Measurements from ENCODE around the gene HERC2.

Gene HERC2

GRCh38 chr15:28264166-28264565 is 57.8 kb downstream of the HERC2 start:
- H3K4me3 ChIP-seq (ENCODE audit: low read depth, low read length), result no peak overlapping the region
- in situ Hi-C loops (cut with HindIII; ENCODE audit: low sequenced_read_pairs), result no loop called here
- TF ChIP-seq CTCF (IDR thresholded peaks at IDR 0.05; ENCODE audit: low read depth, low read length), result no peak
- no peak for DNase-seq (ENCODE audit: low read depth, low spot score)

- in situ Hi-C loops (cut with HindIII; ENCODE audit: low sequenced_read_pairs), result no loop called here
- DNase-seq (ENCODE audit: low read depth, low spot score), result no peak
- TF ChIP-seq CTCF (IDR thresholded peaks at IDR 0.05; ENCODE audit: low read depth, low read length), result no peak
- no peak overlapping the region for H3K4me3 ChIP-seq (ENCODE audit: low read depth, low read length)
These were observed 59.5 kb downstream of the HERC2 start for GRCh38 chr15:28262438-28262837.

- TF ChIP-seq CTCF (IDR thresholded peaks at IDR 0.05; ENCODE audit: low read depth, low read length), result no peak
- in situ Hi-C loops (cut with HindIII; ENCODE audit: low sequenced_read_pairs), result no loop called here
- DNase-seq (ENCODE audit: low read depth, low spot score), result no peak
- no peak overlapping the region for H3K4me3 ChIP-seq (ENCODE audit: low read depth, low read length)
These were observed 61.3 kb downstream of the HERC2 start for GRCh38 chr15:28260722-28261121.

- in situ Hi-C loops (cut with HindIII; ENCODE audit: low sequenced_read_pairs), result no loop called here
- H3K4me3 ChIP-seq (ENCODE audit: low read depth, low read length), result no peak overlapping the region
- TF ChIP-seq CTCF (IDR thresholded peaks at IDR 0.05; ENCODE audit: low read depth, low read length), result no peak
- no peak for DNase-seq (ENCODE audit: low read depth, low spot score)
These were observed 61.7 kb downstream of the HERC2 start for GRCh38 chr15:28260317-28260716.

- TF ChIP-seq CTCF (IDR thresholded peaks at IDR 0.05; ENCODE audit: low read depth, low read length), result no peak
- no peak for DNase-seq (ENCODE audit: low read depth, low spot score)
- in situ Hi-C loops (cut with HindIII; ENCODE audit: low sequenced_read_pairs), result no loop called here
- H3K4me3 ChIP-seq (ENCODE audit: low read depth, low read length), result no peak overlapping the region
These were observed 66.0 kb downstream of the HERC2 start for GRCh38 chr15:28255965-28256364.

GRCh38 chr15:28252831-28253230 is 69.1 kb downstream of the HERC2 start:
- in situ Hi-C loops (cut with HindIII; ENCODE audit: low sequenced_read_pairs), result no loop called here
- TF ChIP-seq CTCF (IDR thresholded peaks at IDR 0.05; ENCODE audit: low read depth, low read length), result no peak
- H3K4me3 ChIP-seq (ENCODE audit: low read depth, low read length), result no peak overlapping the region

GRCh38 chr15:28246605-28247004 is 75.4 kb downstream of the HERC2 start:
- in situ Hi-C loops (cut with HindIII; ENCODE audit: low sequenced_read_pairs), result no loop called here
- H3K4me3 ChIP-seq (ENCODE audit: low read depth, low read length), result no peak overlapping the region
- TF ChIP-seq CTCF (IDR thresholded peaks at IDR 0.05; ENCODE audit: low read depth, low read length), result no peak
- DNase-seq (ENCODE audit: low read depth, low spot score), result no peak

More at GRCh38 chr15:28252831-28253230, 69.1 kb downstream of the HERC2 start:
- no peak for DNase-seq (ENCODE audit: low read depth, low spot score)

Measured in astrocyte of the spinal cord (primary cell).